ENCODE results near the gene MRFAP1.

The MRFAP1 gene

DNA sequence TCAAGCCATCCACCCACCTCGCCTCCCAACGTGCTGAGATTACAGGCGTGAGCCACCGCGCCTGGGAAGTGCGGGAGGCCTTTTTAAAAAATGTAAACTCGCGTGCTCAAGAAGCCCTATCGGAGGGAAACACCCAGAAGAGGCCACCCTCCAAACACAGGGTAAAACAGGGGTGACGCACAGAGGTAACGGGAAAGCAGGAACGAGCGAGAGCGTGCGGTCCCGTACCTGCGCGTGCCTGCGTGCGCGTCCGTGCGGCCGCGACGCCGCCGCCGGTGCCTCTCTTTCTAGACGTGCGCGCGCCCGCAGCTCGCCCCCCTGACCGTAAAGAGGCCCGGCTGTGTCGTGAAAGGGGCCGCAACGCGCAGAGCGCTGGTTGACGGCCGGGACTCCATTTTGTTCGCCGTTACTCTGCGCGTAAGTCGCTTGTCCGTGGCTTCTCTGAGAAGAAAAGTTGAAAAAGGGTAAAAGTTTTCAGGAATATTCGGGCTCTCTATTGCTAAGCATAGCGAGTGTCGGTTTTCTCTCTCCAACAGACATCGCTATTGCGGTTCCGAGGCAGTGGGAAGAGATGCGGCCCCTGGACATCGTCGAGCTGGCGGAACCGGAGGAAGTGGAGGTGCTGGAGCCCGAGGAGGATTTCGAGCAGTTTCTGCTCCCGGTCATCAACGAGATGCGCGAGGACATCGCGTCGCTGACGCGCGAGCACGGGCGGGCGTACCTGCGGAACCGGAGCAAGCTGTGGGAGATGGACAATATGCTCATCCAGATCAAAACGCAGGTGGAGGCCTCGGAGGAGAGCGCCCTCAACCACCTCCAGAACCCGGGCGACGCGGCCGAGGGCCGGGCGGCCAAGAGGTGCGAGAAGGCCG lies at the start of gene MRFAP1:
Gene MRFAP1, plus strand, starts transcription at position 394 of the 872 bp plus-strand sequence. Its CDS starts 178 bp downstream, at position 572.
- DNase-seq, result peak; percentile 94

GRCh38 chr4:6591313-6591712 lies 49.2 kb upstream of the MRFAP1 start:
- no peak for DNase-seq

DNA sequence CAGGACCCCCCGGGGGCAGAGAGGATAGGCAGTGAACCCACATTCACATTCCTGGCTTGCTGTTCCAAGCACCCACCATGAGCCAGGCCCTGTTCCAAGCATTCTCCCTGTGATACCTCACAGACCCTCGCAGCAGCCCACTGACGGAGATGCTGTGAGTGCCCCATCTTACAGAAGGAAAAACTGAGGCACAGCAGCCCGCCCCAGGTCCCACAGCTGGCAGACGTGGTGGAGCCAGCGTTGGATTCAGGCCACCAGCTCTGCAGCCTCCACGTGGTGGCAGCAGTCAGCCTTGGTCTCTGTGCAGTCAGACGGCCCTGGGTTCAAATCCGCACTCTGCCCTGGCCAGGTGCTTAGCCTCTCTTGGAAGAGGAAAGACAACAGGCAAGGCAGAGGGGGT lies 48.7 kb upstream of the MRFAP1 start:
- DNase-seq, result no peak

DNA sequence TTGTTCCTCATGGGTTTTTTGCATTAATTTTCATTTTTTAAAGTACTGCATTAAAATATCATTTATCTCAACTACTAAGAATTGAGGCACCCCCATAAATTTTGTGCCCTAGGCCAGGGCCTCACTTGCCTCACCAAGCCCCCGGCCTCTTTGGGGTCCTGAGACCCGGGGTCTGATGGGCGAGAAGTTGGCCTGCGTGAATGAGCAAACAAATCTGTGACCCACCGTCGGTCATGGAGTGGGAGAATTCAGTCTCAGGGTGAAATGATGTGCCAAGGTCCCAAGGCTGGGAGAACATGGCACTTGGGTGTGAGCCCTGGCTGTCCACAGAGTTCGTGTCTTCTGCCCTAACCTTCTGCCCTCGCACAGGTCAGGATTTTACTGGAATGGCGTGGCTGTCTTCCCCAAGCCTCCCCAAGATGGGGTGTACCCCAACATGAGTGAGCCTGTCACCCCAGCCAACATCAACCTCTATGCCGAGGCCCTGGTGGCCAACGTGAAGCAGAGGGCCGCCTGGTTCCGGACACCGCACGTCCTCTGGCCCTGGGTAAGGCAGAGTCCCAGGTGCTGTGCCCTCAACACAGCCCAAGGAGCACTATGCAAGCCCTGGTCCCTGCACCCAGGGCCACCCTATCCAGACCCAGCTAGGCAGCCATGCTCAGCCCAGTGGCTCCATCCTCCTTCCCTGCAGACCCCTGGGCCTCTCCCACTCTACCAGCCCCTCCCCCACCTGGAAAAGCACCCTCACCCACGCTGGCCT lies 47.5 kb upstream of the MRFAP1 start:
- no peak for DNase-seq

- DNase-seq, result no peak
Measured at GRCh38 chr4:6594341-6594740, 46.1 kb upstream of the MRFAP1 start.

DNA sequence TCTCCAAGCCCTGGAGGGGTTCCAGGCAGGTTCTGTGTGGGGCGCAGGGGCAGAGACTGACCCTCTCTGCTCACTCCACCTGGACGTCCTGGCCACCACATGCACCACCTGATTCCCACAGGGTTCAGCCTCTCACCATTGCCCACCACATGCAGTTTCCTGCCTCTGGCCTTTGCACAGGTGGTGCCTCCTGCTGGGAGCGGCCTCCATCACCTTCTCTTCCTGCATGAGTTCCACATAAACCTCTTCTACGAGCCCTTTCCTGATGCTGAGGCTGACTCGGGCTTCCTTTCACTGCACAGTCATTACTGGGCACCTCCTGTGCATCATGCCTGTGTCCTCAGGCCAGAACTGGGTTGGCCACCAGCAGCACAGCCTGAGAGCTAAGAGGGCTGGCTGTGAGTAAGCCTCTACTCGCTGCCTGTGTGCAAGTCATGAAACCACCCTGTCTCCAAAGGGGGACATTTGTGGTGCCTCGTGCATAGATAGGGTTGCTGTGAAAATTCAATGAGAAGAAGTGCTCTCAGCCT lies 45.6 kb upstream of the MRFAP1 start:
- DNase-seq, result no peak

DNA sequence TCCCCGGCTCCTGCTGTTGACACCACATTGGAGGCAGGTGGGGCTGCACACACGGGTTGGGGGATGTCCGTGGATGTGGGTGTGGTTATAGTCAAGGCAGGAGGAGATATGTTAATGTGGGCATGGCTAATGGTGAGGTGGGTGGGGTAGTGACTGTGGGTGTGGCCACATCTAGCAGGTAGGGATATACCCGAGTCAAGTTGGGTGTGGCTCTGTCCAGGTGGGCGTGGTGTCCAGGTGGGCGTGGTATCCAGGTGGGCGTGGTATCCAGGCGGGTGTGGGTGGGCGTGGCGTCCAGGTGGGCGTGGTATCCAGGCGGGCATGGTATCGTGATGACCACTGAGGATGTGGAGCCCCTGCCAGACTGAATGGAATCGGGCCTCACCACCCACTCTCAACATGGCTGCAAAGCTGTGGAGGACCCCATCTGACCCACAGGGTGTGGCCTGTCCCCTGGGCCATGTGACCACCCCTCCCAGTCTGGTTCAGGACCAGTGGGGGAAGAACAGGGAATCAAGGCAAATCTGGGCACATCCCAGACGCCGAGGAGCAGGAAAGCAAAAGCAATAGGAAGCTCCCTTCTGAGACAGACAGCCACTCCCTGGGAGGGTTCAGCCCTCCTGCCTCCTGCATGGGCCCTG lies 44.5 kb upstream of the MRFAP1 start:
- peak; percentile 12 for DNase-seq

GRCh38 chr4:6596948-6597347 lies 43.5 kb upstream of the MRFAP1 start:
- DNase-seq, result no peak

GRCh38 chr4:6598127-6598526 lies 42.4 kb upstream of the MRFAP1 start:
- no peak for DNase-seq

DNA sequence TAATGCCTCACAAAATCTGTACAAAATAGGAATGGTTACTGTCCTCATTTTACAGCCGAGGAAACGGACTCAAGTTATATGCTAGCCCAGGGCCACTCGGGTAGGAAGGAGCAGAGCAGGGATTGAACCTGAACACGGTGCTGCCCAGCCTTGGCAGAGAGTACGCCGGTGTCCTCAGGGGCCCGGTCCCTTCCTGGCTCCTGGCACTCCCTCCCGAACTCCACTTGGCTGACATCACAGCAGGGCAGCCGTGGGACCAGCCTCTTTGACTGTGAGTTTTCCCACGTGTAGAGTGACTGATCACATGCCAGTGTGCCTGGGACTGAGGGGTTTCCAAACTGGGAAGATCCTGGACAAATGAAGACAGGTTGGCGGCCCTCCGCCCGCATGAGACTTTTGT lies 41.8 kb upstream of the MRFAP1 start:
- no peak for DNase-seq

- DNase-seq, result no peak
Measured at GRCh38 chr4:6601661-6602250, 38.7 kb upstream of the MRFAP1 start.

GRCh38 chr4:6602289-6602688 lies 38.2 kb upstream of the MRFAP1 start:
- no peak for DNase-seq

- no peak for DNase-seq
Measured at GRCh38 chr4:6603128-6603527, 37.4 kb upstream of the MRFAP1 start.

- no peak for DNase-seq
Measured at GRCh38 chr4:6605114-6605513, 35.4 kb upstream of the MRFAP1 start.

GRCh38 chr4:6605605-6606004 lies 34.9 kb upstream of the MRFAP1 start:
- DNase-seq, result no peak

- no peak for DNase-seq
Measured at GRCh38 chr4:6606465-6607235, 33.8 kb upstream of the MRFAP1 start.

- DNase-seq, result no peak
Measured at GRCh38 chr4:6607368-6608055, 33.0 kb upstream of the MRFAP1 start.

GRCh38 chr4:6608758-6609414 lies 31.6 kb upstream of the MRFAP1 start:
- DNase-seq, result no peak

- no peak for DNase-seq
Measured at GRCh38 chr4:6609415-6610079, 30.9 kb upstream of the MRFAP1 start.

DNA sequence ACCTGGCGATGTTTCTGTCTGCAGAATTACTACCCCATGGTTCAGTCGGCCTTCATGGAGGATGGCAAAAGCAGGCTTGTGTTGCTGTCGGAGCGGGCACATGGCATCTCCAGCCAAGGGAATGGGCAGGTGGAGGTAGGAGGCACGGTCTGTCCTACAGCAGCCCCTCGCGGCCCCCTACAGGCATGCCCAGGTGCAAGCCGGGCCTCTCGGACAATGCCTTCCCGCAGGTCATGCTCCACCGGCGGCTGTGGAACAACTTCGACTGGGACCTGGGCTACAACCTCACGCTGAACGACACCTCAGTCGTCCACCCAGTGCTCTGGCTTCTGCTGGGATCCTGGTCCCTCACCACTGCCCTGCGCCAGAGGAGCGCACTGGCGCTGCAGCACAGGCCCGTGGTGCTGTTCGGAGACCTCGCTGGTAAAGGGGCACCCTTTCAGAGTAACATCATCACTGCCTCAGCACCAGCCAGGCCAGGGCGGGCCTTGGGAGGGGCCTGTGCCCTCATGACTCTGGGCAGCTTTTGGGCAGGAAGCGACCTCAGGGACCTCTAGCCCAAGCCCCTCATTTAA lies 29.5 kb upstream of the MRFAP1 start:
- DNase-seq, result no peak
